GM19463 (cell line): ENCODE results near the gene KDM4C.

ENCODE experiments used
- ATAC-seq: cut with Tn5 transposase; IDR thresholded peaks from one replicate; pipeline ENCODE4 v1.9.1; 2021; ENCODE audit warnings: mild to moderate bottlenecking, moderate library complexity; ENCODE audit not compliant: unreplicated experiment

Gene KDM4C

GRCh38 chr9:7123743-7124142 lies 366.0 kb downstream of the KDM4C start:
- ATAC-seq = no peak

GRCh38 chr9:7125231-7125630 lies 367.5 kb downstream of the KDM4C start:
- ATAC-seq = no peak

GRCh38 chr9:7129391-7129790 lies 371.6 kb downstream of the KDM4C start:
- no peak for ATAC-seq

GRCh38 chr9:7130266-7130820 lies 372.6 kb downstream of the KDM4C start:
- ATAC-seq = no peak

- ATAC-seq = no peak
These were observed 374.8 kb downstream of the KDM4C start for GRCh38 chr9:7132605-7133004.

- ATAC-seq = no peak
These were observed 378.0 kb downstream of the KDM4C start for GRCh38 chr9:7135735-7136134.

- no peak for ATAC-seq
These were observed 379.3 kb downstream of the KDM4C start for GRCh38 chr9:7137040-7137439.

GRCh38 chr9:7137571-7137970 lies 379.8 kb downstream of the KDM4C start:
- no peak for ATAC-seq

- no peak for ATAC-seq
These were observed 382.1 kb downstream of the KDM4C start for GRCh38 chr9:7139886-7140285.

GRCh38 chr9:7140401-7140800 lies 382.6 kb downstream of the KDM4C start:
- ATAC-seq = no peak

GRCh38 chr9:7143645-7144200 lies 385.9 kb downstream of the KDM4C start:
- no peak for ATAC-seq

- ATAC-seq = peak; percentile 59
These were observed 386.7 kb downstream of the KDM4C start for GRCh38 chr9:7144265-7145046.

- ATAC-seq = no peak
These were observed 387.7 kb downstream of the KDM4C start for GRCh38 chr9:7145361-7146069.

- ATAC-seq = no peak
These were observed 388.8 kb downstream of the KDM4C start for GRCh38 chr9:7146582-7146981.

- no peak for ATAC-seq
These were observed 389.6 kb downstream of the KDM4C start for GRCh38 chr9:7147121-7148090.

GRCh38 chr9:7148243-7148765 lies 390.5 kb downstream of the KDM4C start:
- ATAC-seq = no peak

- ATAC-seq = no peak
These were observed 391.5 kb downstream of the KDM4C start for GRCh38 chr9:7149258-7149657.

GRCh38 chr9:7150153-7150890 lies 392.5 kb downstream of the KDM4C start:
- peak; percentile 67 for ATAC-seq

GRCh38 chr9:7153134-7153533 lies 395.4 kb downstream of the KDM4C start:
- no peak for ATAC-seq

- ATAC-seq = no peak
These were observed 395.8 kb downstream of the KDM4C start for GRCh38 chr9:7153566-7153965.
